Neural progenitor cell (in vitro differentiated cells): ENCODE data around the gene FOXN3. TPM values are rescaled to one million over a fixed set of nuclear protein-coding genes. Genes with fewer than 3 reads are reported as not detected.

ENCODE experiments used
- DNase-seq: peaks from one replicate; pipeline ENCODE4 v3.0.0-alpha.2; 2016; ENCODE audit warnings: low spot score
- H2AFZ ChIP-seq: fragments of 200-600 bp; sonication (generic); replicated peaks from 2 replicates; pipeline ENCODE4 v1.6.1; 2016; ENCODE audit warnings: antibody characterized with exemption
- H3F3A ChIP-seq: fragments of 200-600 bp; sonication (generic); 2 replicates; pipeline ENCODE4 v1.6.1; 2016; ENCODE audit warnings: antibody characterized with exemption, low read depth
- H3K27ac ChIP-seq: fragments of 200-600 bp; sonication (generic); 2 replicates; pipeline ENCODE4 v1.5.1; 2016; ENCODE audit warnings: mild to moderate bottlenecking
- H3K27me3 ChIP-seq: fragments of 200-600 bp; sonication (generic); 2 replicates; pipeline ENCODE4 v1.6.1; 2016; ENCODE audit warnings: mild to moderate bottlenecking, moderate library complexity
- H3K36me3 ChIP-seq: fragments of 200-600 bp; sonication (generic); 2 replicates; pipeline ENCODE4 v1.5.1; 2016
- H3K4me1 ChIP-seq: fragments of 200-600 bp; sonication (generic); 2 replicates; pipeline ENCODE4 v1.6.1; 2016; ENCODE audit warnings: mixed run types
- H3K4me2 ChIP-seq: fragments of 200-600 bp; sonication (generic); 2 replicates; pipeline ENCODE4 v1.6.1; 2016
- H3K4me3 ChIP-seq: fragments of 200-600 bp; sonication (generic); 2 replicates; pipeline ENCODE4 v1.5.1; 2016
- H3K79me2 ChIP-seq: fragments of 200-600 bp; sonication (generic); 2 replicates; pipeline ENCODE4 v1.6.1; 2016; ENCODE audit warnings: low read depth
- H3K9ac ChIP-seq: fragments of 200-600 bp; sonication (generic); 2 replicates; pipeline ENCODE4 v1.6.1; 2016
- H3K9me3 ChIP-seq: fragments of 200-600 bp; sonication (generic); 2 replicates; pipeline ENCODE4 v1.5.1; 2016; ENCODE audit warnings: low read depth
- H4K20me1 ChIP-seq: fragments of 200-600 bp; sonication (generic); 2 replicates; pipeline ENCODE4 v1.6.1; 2016; ENCODE audit warnings: low read depth
- H3K27ac Mint-ChIP-seq: 3 replicates; pipeline ENCODE4 v1.8.0; 2021; ENCODE audit warnings: mixed read lengths
- H3K27me3 Mint-ChIP-seq: 2 replicates; pipeline ENCODE4 v1.8.0; 2022; ENCODE audit warnings: low read depth, mild to moderate bottlenecking, inconsistent platforms, moderate library complexity, mixed read lengths; ENCODE audit not compliant: insufficient read depth
- H3K36me3 Mint-ChIP-seq: 3 replicates; pipeline ENCODE4 v1.8.0; 2021; ENCODE audit warnings: mixed read lengths
- H3K4me1 Mint-ChIP-seq: 3 replicates; pipeline ENCODE4 v1.8.0; 2021; ENCODE audit warnings: mixed read lengths
- H3K4me3 Mint-ChIP-seq: 3 replicates; pipeline ENCODE4 v1.8.0; 2021; ENCODE audit warnings: mild to moderate bottlenecking, moderate library complexity, mixed read lengths
- H3K9me3 Mint-ChIP-seq: 3 replicates; pipeline ENCODE4 v1.8.0; 2020; ENCODE audit warnings: mixed read lengths
- CTCF ChIP-seq: fragments of 200-600 bp; sonication (generic); IDR thresholded peaks from 2 replicates; pipeline ENCODE4 v1.5.1; 2017; ENCODE audit warnings: antibody characterized with exemption, mild to moderate bottlenecking
- EZH2 ChIP-seq: fragments of 200-600 bp; sonication (generic); IDR thresholded peaks from 2 replicates; pipeline ENCODE4 v1.6.1; 2017; ENCODE audit warnings: antibody characterized with exemption, mild to moderate bottlenecking, moderate library complexity
- EZH2phosphoT487 ChIP-seq: fragments of 200-600 bp; sonication (generic); IDR thresholded peaks from 2 replicates; pipeline ENCODE4 v1.6.1; 2017; ENCODE audit warnings: antibody characterized with exemption
- total RNA-seq: library from RNA; depleted of rRNA; stranded (reverse); fragments of >200 nt; gene quantifications from 2 replicates; pipeline ENCODE4 v1.2.3, GENCODE V29; 2015; ENCODE audit warnings: low replicate concordance

FOXN3 gene
- total RNA-seq, 1 donor from 2014 or later = 39.5 TPM

- Histone ChIP-seq H3K36me3 (no peaks in the 10 kb centered on the region), H3K9ac (no peak overlapping the region), H3K9me3 (no peaks in the 10 kb centered on the region), H3K4me3 (no peak overlapping the region), H3F3A (no peaks in the 10 kb centered on the region), H2AFZ (peak overlapping the region; percentile 17), H4K20me1 (no peaks in the 10 kb centered on the region), H3K4me1 (peaks cover 28% of the 10 kb centered on the region), H3K27ac (no peak overlapping the region), H3K27me3 (no peaks in the 10 kb centered on the region), H3K79me2 (no peaks in the 10 kb centered on the region), H3K4me2 (peak overlapping the region; percentile 23)
- peaks cover 2% of the 10 kb centered on the region for H3K36me3 Mint-ChIP-seq
- H3K4me1 Mint-ChIP-seq = peaks cover 26% of the 10 kb centered on the region
- peak overlapping the region; percentile 28 for H3K4me3 Mint-ChIP-seq
- H3K9me3 Mint-ChIP-seq = peaks cover 7% of the 10 kb centered on the region
- no peaks in the 10 kb centered on the region for H3K27me3 Mint-ChIP-seq
- H3K27ac Mint-ChIP-seq = no peak overlapping the region
- no peak for TF ChIP-seq EZH2phosphoT487
- TF ChIP-seq CTCF = no peak
- no peak for TF ChIP-seq EZH2
- DNase-seq = peak; percentile 41
Observed at GRCh38 chr14:89429199-89430181, 12.5 kb upstream of the FOXN3 start.

GRCh38 chr14:89428546-89429198 lies 11.6 kb upstream of the FOXN3 start:
- peaks cover 2% of the 10 kb centered on the region for H3K36me3 Mint-ChIP-seq
- no peak overlapping the region for H3K4me3 ChIP-seq
- no peak overlapping the region for H3K27ac Mint-ChIP-seq
- H3K36me3 ChIP-seq = no peaks in the 10 kb centered on the region
- no peaks in the 10 kb centered on the region for H3F3A ChIP-seq
- H3K4me1 Mint-ChIP-seq = peaks cover 28% of the 10 kb centered on the region
- peak; percentile 26 for DNase-seq
- peaks cover 34% of the 10 kb centered on the region for H3K4me1 ChIP-seq
- H3K4me3 Mint-ChIP-seq = no peak overlapping the region
- H3K27ac ChIP-seq = no peak overlapping the region
- H3K9me3 Mint-ChIP-seq = peaks cover 7% of the 10 kb centered on the region
- no peaks in the 10 kb centered on the region for H3K9me3 ChIP-seq
- peak overlapping the region; percentile 23 for H3K4me2 ChIP-seq
- H2AFZ ChIP-seq = no peak overlapping the region
- no peaks in the 10 kb centered on the region for H4K20me1 ChIP-seq
- H3K9ac ChIP-seq = no peak overlapping the region
- TF ChIP-seq EZH2 (no peak), EZH2phosphoT487 (no peak), CTCF (no peak)
- H3K79me2 ChIP-seq = no peaks in the 10 kb centered on the region
- H3K27me3 Mint-ChIP-seq = no peaks in the 10 kb centered on the region
- H3K27me3 ChIP-seq = no peaks in the 10 kb centered on the region

- H3K27me3 ChIP-seq = no peaks in the 10 kb centered on the region
- H3F3A ChIP-seq = no peaks in the 10 kb centered on the region
- H3K9me3 Mint-ChIP-seq = peaks cover 7% of the 10 kb centered on the region
- H3K4me1 Mint-ChIP-seq = peaks cover 31% of the 10 kb centered on the region
- peaks cover 36% of the 10 kb centered on the region for H3K4me1 ChIP-seq
- H3K79me2 ChIP-seq = no peaks in the 10 kb centered on the region
- H3K4me3 Mint-ChIP-seq = no peak overlapping the region
- no peak overlapping the region for H3K4me3 ChIP-seq
- no peaks in the 10 kb centered on the region for H3K9me3 ChIP-seq
- H3K36me3 ChIP-seq = no peaks in the 10 kb centered on the region
- no peak for DNase-seq
- no peaks in the 10 kb centered on the region for H3K27me3 Mint-ChIP-seq
- TF ChIP-seq CTCF (no peak), EZH2 (no peak), EZH2phosphoT487 (no peak)
- H3K27ac ChIP-seq = no peak overlapping the region
- H3K27ac Mint-ChIP-seq = no peak overlapping the region
- H3K36me3 Mint-ChIP-seq = peaks cover 2% of the 10 kb centered on the region
- H4K20me1 ChIP-seq = no peaks in the 10 kb centered on the region
- H3K9ac ChIP-seq = no peak overlapping the region
- no peak overlapping the region for H2AFZ ChIP-seq
- H3K4me2 ChIP-seq = no peak overlapping the region
Observed at GRCh38 chr14:89428173-89428523, 11.1 kb upstream of the FOXN3 start.
